H1 (cell line): ENCODE results near the gene SDC4. TPM values are rescaled to one million over a fixed set of nuclear protein-coding genes. Genes with fewer than 3 reads are reported as not detected.

ENCODE experiments used
- CTCF ChIA-PET: fragments of 300-600 bp; sonication (Branson Sonifier 250); formaldehyde crosslinking; loops from one replicate; lab custom pipeline; 2021; ENCODE audit not compliant: partially characterized antibody; lab: Charles Lee
- POLR2A ChIA-PET: fragments of 300-600 bp; sonication (Branson Sonifier 250); formaldehyde crosslinking; loops from one replicate; lab custom pipeline; 2021; ENCODE audit warnings: inconsistent platforms; ENCODE audit not compliant: partially characterized antibody; lab: Charles Lee
- DNase-seq, 2 experiments: peaks; one replicate each; pipeline versions ENCODE4 v3.0.0 to v3.0.0-alpha.2; 2010 to 2022; ENCODE audit warnings: low spot score in 2 of 2, low read depth in 1 of 2, mixed read lengths in 1 of 2
- FAIRE-seq: peaks from 2 replicates; lab custom pipeline; 2011; peaks lifted over from hg19 to GRCh38; lab: Jason Lieb, UNC
- H2AFZ ChIP-seq: 2 replicates; pipeline ENCODE4 v1.8.1; 2012; ENCODE audit warnings: low read length, inconsistent platforms
- H2AK5ac ChIP-seq: 2 replicates; pipeline ENCODE4 v1.6.1; 2013; ENCODE audit warnings: low read depth, low read length
- H2BK120ac ChIP-seq: replicated peaks from 2 replicates; pipeline ENCODE3; 2013; ENCODE audit warnings: low read depth, low read length, inconsistent platforms
- H2BK12ac ChIP-seq: 2 replicates; pipeline ENCODE4 v1.6.1; 2013; ENCODE audit warnings: low read depth, low read length
- H2BK15ac ChIP-seq: 2 replicates; pipeline ENCODE4 v1.6.1; 2013; ENCODE audit warnings: low read length
- H2BK20ac ChIP-seq: 2 replicates; pipeline ENCODE4 v1.6.1; 2013; ENCODE audit warnings: low read length
- H2BK5ac ChIP-seq: 2 replicates; pipeline ENCODE4 v1.6.1; 2013; ENCODE audit warnings: low read depth, low read length
- H3K14ac ChIP-seq: 2 replicates; pipeline ENCODE4 v1.6.1; 2013; ENCODE audit warnings: inconsistent platforms; ENCODE audit not compliant: insufficient read length
- H3K18ac ChIP-seq: 2 replicates; pipeline ENCODE4 v1.6.1; 2013; ENCODE audit warnings: low read length; ENCODE audit errors: extremely low read depth
- H3K23ac ChIP-seq: 2 replicates; pipeline ENCODE4 v1.6.1; 2013; ENCODE audit warnings: inconsistent platforms; ENCODE audit not compliant: insufficient read length
- H3K23me2 ChIP-seq: 2 replicates; pipeline ENCODE4 v1.6.1; 2013; ENCODE audit warnings: low read depth, low read length
- H3K27ac ChIP-seq: 2 replicates; pipeline ENCODE4 v1.6.1; 2011; ENCODE audit warnings: low read depth, low read length, inconsistent platforms
- H3K27me3 ChIP-seq, 4 experiments: replicated peaks in 1 of 4; 1 replicate in 1 of 4; 2 replicates in 3 of 4; pipeline versions ENCODE4 v1.6.1 to v1.8.1; 2011 to 2013; ENCODE audit warnings: low read length in 3 of 4, mild to moderate bottlenecking in 3 of 4, inconsistent platforms in 2 of 4, mixed read lengths in 2 of 4, moderate library complexity in 1 of 4; ENCODE audit not compliant: control insufficient read depth in 3 of 4, insufficient read depth in 3 of 4; ENCODE audit errors: extremely low read depth in 1 of 4
- H3K36me3 ChIP-seq, 4 experiments: 2 replicates each; pipeline versions ENCODE4 v1.6.1 to v1.8.1; 2011 to 2013; ENCODE audit warnings: mild to moderate bottlenecking in 4 of 4, low read length in 3 of 4, moderate library complexity in 2 of 4, control low read depth in 1 of 4, inconsistent platforms in 1 of 4; ENCODE audit not compliant: insufficient read depth in 4 of 4, control insufficient read depth in 2 of 4
- H3K4ac ChIP-seq: replicated peaks from 2 replicates; pipeline ENCODE3; 2013; ENCODE audit warnings: low read length, low read depth, mixed read lengths, inconsistent platforms; ENCODE audit not compliant: insufficient read length
- H3K4me1 ChIP-seq, 4 experiments: replicated peaks in 1 of 4; 1 replicate in 1 of 4; 2 replicates in 3 of 4; pipeline versions ENCODE4 v1.6.1 to v1.8.1; 2011 to 2013; ENCODE audit warnings: low read length in 3 of 4, inconsistent platforms in 2 of 4, mixed read lengths in 1 of 4; ENCODE audit not compliant: insufficient read depth in 4 of 4, control insufficient read depth in 3 of 4
- H3K4me2 ChIP-seq, 2 experiments: 2 replicates each; pipeline versions ENCODE4 v1.6.1 to v1.8.1; 2011 to 2013; ENCODE audit warnings: low read depth in 2 of 2, low read length in 2 of 2, control low read depth in 1 of 2, inconsistent platforms in 1 of 2, mild to moderate bottlenecking in 1 of 2; ENCODE audit not compliant: insufficient read depth in 1 of 2
- H3K4me3 ChIP-seq, 4 experiments: fragments of 200-600, 300-600 bp in 1 of 4; sonication (generic), shearing (Covaris generic), sonication (Bioruptor Twin) in 1 of 4; 2 replicates each; pipeline versions ENCODE4 v1.5.1 to v1.8.1; 2011 to 2016; ENCODE audit warnings: low read length in 4 of 4, low read depth in 3 of 4, control low read depth in 2 of 4, inconsistent platforms in 2 of 4, mild to moderate bottlenecking in 2 of 4, mixed read lengths in 1 of 4, moderate library complexity in 1 of 4; ENCODE audit not compliant: insufficient read depth in 2 of 4; ENCODE audit errors: extremely low read depth in 1 of 4
- H3K56ac ChIP-seq: replicated peaks from 2 replicates; pipeline ENCODE3; 2013; ENCODE audit warnings: low read depth, mild to moderate bottlenecking, mixed read lengths, low read length, inconsistent platforms; ENCODE audit not compliant: insufficient read length
- H3K79me1 ChIP-seq: 2 replicates; pipeline ENCODE4 v1.6.1; 2013; ENCODE audit warnings: low read depth, low read length, control low read depth
- H3K79me2 ChIP-seq, 2 experiments: 2 replicates each; pipeline versions ENCODE4 v1.6.1 to v1.8.1; 2012 to 2013; ENCODE audit warnings: low read length in 2 of 2, mild to moderate bottlenecking in 2 of 2, inconsistent platforms in 1 of 2; ENCODE audit not compliant: insufficient read depth in 2 of 2, control insufficient read depth in 1 of 2
- H3K9ac ChIP-seq, 4 experiments: replicated peaks in 1 of 4; 1 replicate in 1 of 4; 2 replicates in 3 of 4; pipeline versions ENCODE4 v1.6.1 to v1.8.1; 2011 to 2013; ENCODE audit warnings: low read depth in 3 of 4, low read length in 3 of 4, control low read depth in 2 of 4, mild to moderate bottlenecking in 2 of 4, moderate library complexity in 2 of 4, inconsistent platforms in 1 of 4; ENCODE audit errors: extremely low read depth in 1 of 4
- H3K9me3 ChIP-seq, 2 experiments: 2 replicates each; pipeline versions ENCODE4 v1.6.1 to v1.8.1; 2012 to 2013; ENCODE audit warnings: mild to moderate bottlenecking in 2 of 2, moderate library complexity in 2 of 2, control low read depth in 1 of 2, inconsistent platforms in 1 of 2, low read depth in 1 of 2, low read length in 1 of 2, mixed read lengths in 1 of 2; ENCODE audit not compliant: insufficient read depth in 2 of 2
- H4K20me1 ChIP-seq, 2 experiments: replicated peaks in 1 of 2; 2 replicates each; pipeline versions ENCODE3 to v1.8.1; 2011 to 2013; ENCODE audit warnings: inconsistent platforms in 2 of 2, low read length in 2 of 2, mild to moderate bottlenecking in 1 of 2; ENCODE audit not compliant: insufficient read depth in 2 of 2, control insufficient read depth in 1 of 2
- H4K5ac ChIP-seq: 2 replicates; pipeline ENCODE4 v1.6.1; 2013; ENCODE audit warnings: low read length, low read depth, mixed read lengths, inconsistent platforms; ENCODE audit not compliant: insufficient read length
- H4K8ac ChIP-seq: 2 replicates; pipeline ENCODE4 v1.8.0; 2013; ENCODE audit warnings: mild to moderate bottlenecking, moderate library complexity, low read length, inconsistent platforms; ENCODE audit not compliant: insufficient read depth; ENCODE audit errors: extremely low read depth
- H4K91ac ChIP-seq: replicated peaks from 2 replicates; pipeline ENCODE3; 2013; ENCODE audit warnings: low read length, mixed read lengths, inconsistent platforms; ENCODE audit not compliant: insufficient read length
- ATF2 ChIP-seq: IDR thresholded peaks from 2 replicates; pipeline ENCODE4 v1.6.1; 2012; ENCODE audit warnings: low read length, inconsistent platforms
- CBX8 ChIP-seq: fragments of 300-800, 300-1000 bp; sonication (generic); IDR thresholded peaks from 2 replicates; pipeline ENCODE4 v1.7.1; 2016; ENCODE audit warnings: low read depth, low read length, borderline replicate concordance
- CREB1 ChIP-seq: IDR thresholded peaks from 2 replicates; pipeline ENCODE4 v1.6.1; 2012; ENCODE audit warnings: inconsistent platforms
- HDAC6 ChIP-seq: IDR thresholded peaks from one replicate; pipeline ENCODE4 v1.7.1; 2012; ENCODE audit warnings: low read depth, mild to moderate bottlenecking, inconsistent platforms, low read length, moderate library complexity
- KDM5A ChIP-seq: fragments of 200-600 bp; IDR thresholded peaks from 2 replicates; pipeline ENCODE4 v1.7.1; 2012; ENCODE audit warnings: mild to moderate bottlenecking, low read length, inconsistent platforms, mixed read lengths
- NANOG ChIP-seq: IDR thresholded peaks from 2 replicates; pipeline ENCODE4 v1.6.1; 2011; ENCODE audit warnings: low read length, low read depth, mild to moderate bottlenecking, inconsistent platforms; ENCODE audit not compliant: insufficient read depth, poor library complexity, severe bottlenecking
- RNF2 ChIP-seq: fragments of 200-900, 300-1000 bp; sonication (generic); IDR thresholded peaks from 2 replicates; pipeline ENCODE4 v1.7.1; 2016; ENCODE audit warnings: borderline replicate concordance, low read depth, mild to moderate bottlenecking, antibody characterized with exemption, low read length; ENCODE audit not compliant: poor library complexity, severe bottlenecking; ENCODE audit errors: missing control alignments
- SIX5 ChIP-seq: IDR thresholded peaks from 2 replicates; pipeline ENCODE4 v1.6.1; 2011; ENCODE audit warnings: mild to moderate bottlenecking, low read depth, low read length
- WGBS, 2 experiments: shearing (Covaris generic) in 1 of 2; methylation state at CpG; one replicate each; pipeline versions ENCODE4 v1.1.6 to v1.1.7; 2013 to 2015; ENCODE audit warnings: low lambda C conversion rate in 2 of 2, mixed read lengths in 2 of 2, inconsistent platforms in 1 of 2, low coverage in 1 of 2, missing lambda C conversion rate in 1 of 2; ENCODE audit not compliant: insufficient replicate concordance in 2 of 2, insufficient coverage in 1 of 2, insufficient read length in 1 of 2; ENCODE audit errors: extremely low coverage in 1 of 2, missing lambda C conversion rate in 1 of 2; 5-methylcytosine and 5-hydroxymethylcytosine counted together
- polyA plus RNA-seq, 7 experiments: library from polyadenylated mRNA; depleted of rRNA in 3 of 7; stranded (reverse) in 5 of 7; unstranded in 2 of 7; fragments of >200 nt in 5 of 7; fragments of 200-250 nt in 2 of 7; gene quantifications; 1 replicate in 5 of 7; 2 replicates in 1 of 7; 4 replicates in 1 of 7; pipeline versions ENCODE4 v1.2.1 to v1.2.3, GENCODE V29; 2011 to 2013; ENCODE audit warnings: missing spikeins in 2 of 7, mixed read lengths in 2 of 7
- total RNA-seq: library from RNA; stranded (reverse); fragmentation: NEBNext Ultra II Directional; extraction: Animal tissue kit (Norgen Biotek cat#: 25700); gene quantifications from 2 replicates; pipeline ENCODE4 v1.2.1, GENCODE V29; 2021

Gene SDC4
- total and polyA plus RNA-seq, 2 of the 8 experiments (the other 6 are each of a cell fraction or from before 2014, with no cell fraction given), result 34.6 to 60.2 TPM

DNA sequence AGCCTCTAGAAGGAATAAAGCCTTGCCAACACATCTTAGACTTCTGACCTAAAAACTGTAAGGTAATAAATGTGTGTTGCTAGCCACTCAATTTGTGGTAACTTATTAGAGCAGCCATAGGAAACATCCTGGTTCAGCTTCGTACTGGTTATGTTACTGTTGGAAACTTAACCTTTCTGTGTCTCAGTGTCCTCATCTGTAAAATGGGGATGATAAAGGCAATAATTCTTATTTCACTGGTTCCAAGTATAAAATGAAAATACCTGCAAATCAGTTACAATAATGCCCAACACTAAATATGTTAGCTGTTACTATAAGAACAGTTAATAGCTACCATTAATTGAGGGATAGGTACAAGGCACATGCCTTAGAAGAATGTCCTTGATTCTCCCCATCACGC, 55.9 kb downstream of the SDC4 start:
- Histone ChIP-seq H3K4me1 (peaks cover 0 to 3% (median 0%) of the 10 kb centered on the region in 4 experiments; a peak in 3 of 7 replicates), H2AK5ac (no peak overlapping the region)
- POLR2A ChIA-PET, result interaction anchor here (1.1 to 3.1 kb wide), 2 partner anchors 11 to 13 kb away, joined by 5 to 18 read pairs; no protein-coding TSS in a partner anchor
- TF ChIP-seq CBX8, result no peak
- no peak for TF ChIP-seq ATF2
- TF ChIP-seq SIX5, result no peak
- TF ChIP-seq RNF2, result no peak
- no peak for TF ChIP-seq CREB1
- TF ChIP-seq HDAC6, result no peak
- no peak for TF ChIP-seq KDM5A
- no peak for TF ChIP-seq NANOG

More for the DNA sequence above, 55.9 kb downstream of the SDC4 start:
- FAIRE-seq, result no peak
- H3K18ac ChIP-seq, result no peak overlapping the region
- H2BK20ac ChIP-seq, result no peak overlapping the region
- no peaks in the 10 kb centered on the region for H3K79me1 ChIP-seq
- no peak for DNase-seq
- no peak overlapping the region for H4K5ac ChIP-seq
- H3K4me3 ChIP-seq, result no peak overlapping the region
- 96% methylated on average over 2 of the region's 2 CpGs; no CpG with 5 or more reads in 1 of the 2 experiments for WGBS, 2 experiments
- H4K91ac ChIP-seq, result no peak overlapping the region
- H3K4ac ChIP-seq, result no peak overlapping the region
- H2BK12ac ChIP-seq, result no peak overlapping the region
- H3K23ac ChIP-seq, result no peak overlapping the region
- H3K9me3 ChIP-seq, result peaks cover 8 to 12% of the 10 kb centered on the region in 2 experiments
- no peak overlapping the region for H3K9ac ChIP-seq
- no peak overlapping the region for H2BK120ac ChIP-seq
- CTCF ChIA-PET, result interaction anchor here (0.6 to 6.2 kb wide), 26 partner anchors 9 to 286 kb away, joined by 3 to 104 read pairs (median 9); partner anchors contain the start of genes MATN4, PIGT, RBPJL and SLPI
- no peak overlapping the region for H3K14ac ChIP-seq
- peaks cover 0 to 20% (median 11%) of the 10 kb centered on the region in 4 experiments; a peak in 6 of 7 replicates for H3K27me3 ChIP-seq
- H3K36me3 ChIP-seq, result 0 out of 8 replicates have a peak, but pooled peaks cover 0 to 3% (median 0%) of the 10 kb centered on the region in 4 experiments
- H4K8ac ChIP-seq, result no peak overlapping the region
- no peak overlapping the region for H2BK5ac ChIP-seq
- H2BK15ac ChIP-seq, result no peak overlapping the region
- H3K23me2 ChIP-seq, result peaks cover 7% of the 10 kb centered on the region; the same call in 1 of the 2 replicates
- peak overlapping the region; percentile 65 to 71; a peak in 2 of 4 replicates for H3K4me2 ChIP-seq
- no peaks in the 10 kb centered on the region for H4K20me1 ChIP-seq
- H3K79me2 ChIP-seq, result no peaks in the 10 kb centered on the region
- no peak overlapping the region for H3K56ac ChIP-seq
- H3K27ac ChIP-seq, result no peak overlapping the region
- 0 out of 2 replicates have a peak overlapping the region, but pooled peaks have one; percentile 43 for H2AFZ ChIP-seq
